ENCODE measurements around the gene MAVS. TPM values are rescaled to one million over a fixed set of nuclear protein-coding genes. Genes with fewer than 3 reads are reported as not detected.
A peak's percentile ranks its signal among the peaks of the same experiment; 100 is the strongest.
"Not testable (repeated sequence)": the region's sequence is repeated elsewhere in the genome, so short reads cannot be mapped to it uniquely, and the experiment has no call there.

Gene MAVS
- total and polyA plus RNA-seq, 10 donors, result 4.1 to 45.0 (median 35.3) TPM

- H3K4me3 ChIP-seq, result peak overlapping the region in 1 of 8 donors; percentile 33
- 56 to 75% (median 62%) methylated on average over 5 of the region's 5 CpGs for WGBS, 5 donors
- DNase-seq, result no peak
- H3K27ac ChIP-seq, result peak overlapping the region in 2 of 8 donors; percentile 19 to 97
- TF ChIP-seq POLR2AphosphoS5 (IDR thresholded peaks at IDR 0.05) (no peak), CTCF (IDR thresholded peaks at IDR 0.05 in 8 of 11, conservative IDR thresholded peaks at IDR 0.05 in 3 of 11) (no peak), POLR2A (IDR thresholded peaks at IDR 0.05) (no peak)
- intact Hi-C loops (cut with DNase I; ENCODE audit: low total_unique reads), result no loop called here
- H3K4me1 ChIP-seq, result peaks cover 68 to 100% (median 97%) of the 10 kb centered on the region in 6 donors
- no peaks in the 10 kb centered on the region for H3K9me3 ChIP-seq
- peaks cover 0 to 20% (median 0%) of the 10 kb centered on the region in 6 donors for H3K36me3 ChIP-seq
- H3K27me3 ChIP-seq (replicated peaks in 1 of 7), result no peaks in the 10 kb centered on the region
These were observed 48.2 kb downstream of the MAVS start for GRCh38 chr20:3894796-3895195.

GRCh38 chr20:3896302-3896701 is 49.7 kb downstream of the MAVS start:
- intact Hi-C loops (cut with DNase I; ENCODE audit: low total_unique reads), result no loop called here
- Histone ChIP-seq H3K4me1 (peaks cover 73 to 100% (median 100%) of the 10 kb centered on the region in 6 donors), H3K4me3 (peak overlapping the region in 1 of 8 donors; percentile 6), H3K9me3 (no peaks in the 10 kb centered on the region), H3K27me3 (replicated peaks in 1 of 7) (no peaks in the 10 kb centered on the region), H3K36me3 (peaks cover 0 to 20% (median 0%) of the 10 kb centered on the region in 6 donors), H3K27ac (peak overlapping the region in 4 of 8 donors; percentile 14 to 40 (median 24))
- no peak for TF ChIP-seq POLR2AphosphoS5 (IDR thresholded peaks at IDR 0.05)
- TF ChIP-seq CTCF (IDR thresholded peaks at IDR 0.05 in 8 of 11, conservative IDR thresholded peaks at IDR 0.05 in 3 of 11), result no peak
- TF ChIP-seq POLR2A (IDR thresholded peaks at IDR 0.05), result no peak
- DNase-seq, result no peak
- 67 to 79% (median 78%) methylated on average over 4 of the region's 4 CpGs for WGBS, 5 donors

GRCh38 chr20:3896853-3897583 is 50.4 kb downstream of the MAVS start:
- Histone ChIP-seq H3K27ac (peak overlapping the region in 4 of 8 donors; percentile 14 to 40 (median 24)), H3K4me1 (peaks cover 68 to 100% (median 100%) of the 10 kb centered on the region in 6 donors), H3K9me3 (no peaks in the 10 kb centered on the region), H3K36me3 (peaks cover 0 to 20% (median 0%) of the 10 kb centered on the region in 6 donors), H3K27me3 (replicated peaks in 1 of 7) (no peaks in the 10 kb centered on the region), H3K4me3 (peak overlapping the region in 2 of 8 donors; percentile 0 to 6)
- 64 to 70% (median 65%) methylated on average over 10 of the region's 10 CpGs for WGBS, 5 donors
- DNase-seq, result no peak
- intact Hi-C loops (cut with DNase I; ENCODE audit: low total_unique reads), result no loop called here
- TF ChIP-seq CTCF (IDR thresholded peaks at IDR 0.05 in 8 of 11, conservative IDR thresholded peaks at IDR 0.05 in 3 of 11) (no peak), POLR2AphosphoS5 (IDR thresholded peaks at IDR 0.05) (no peak), POLR2A (IDR thresholded peaks at IDR 0.05) (no peak)

GRCh38 chr20:3898181-3898580 is 51.5 kb downstream of the MAVS start:
- H3K4me3 ChIP-seq; H3K9me3 ChIP-seq; H3K27me3 ChIP-seq (replicated peaks in 1 of 7); intact Hi-C loops (cut with DNase I; ENCODE audit: low total_unique reads); DNase-seq: not testable (repeated sequence)
- Histone ChIP-seq H3K27ac (peak overlapping the region in 3 of 8 donors; percentile 14 to 40 (median 31)), H3K4me1 (peaks cover 59 to 100% (median 97%) of the 10 kb centered on the region in 6 donors), H3K36me3 (peaks cover 0 to 20% (median 0%) of the 10 kb centered on the region in 6 donors)
- WGBS, 5 donors, result 67 to 85% (median 79%) methylated on average over 9 of the region's 9 CpGs
